ENCODE data around the gene SMARCD1. TPM values are rescaled to one million over a fixed set of nuclear protein-coding genes. Genes with fewer than 3 reads are reported as not detected.
A peak's percentile ranks its signal among the peaks of the same experiment; 100 is the strongest.

SMARCD1 gene
- total and polyA plus RNA-seq, 2 experiments from 2014 or later, result 27.9 to 33.4 TPM

GRCh38 chr12:50088577-50089335, 3.6 kb downstream of the SMARCD1 start:
- Histone ChIP-seq H3K27ac (no peak overlapping the region), H3K9me3 (ENCODE audit: low read depth) (no peaks in the 10 kb centered on the region), H3K36me3 (replicated peaks; ENCODE audit: insufficient read depth, low read depth) (no peaks in the 10 kb centered on the region), H3K4me3 (no peak overlapping the region), H3K4me2 (no peak overlapping the region), H2AFZ (no peak overlapping the region), H4K20me1 (ENCODE audit: insufficient read depth, poor library complexity, severe bottlenecking) (peaks cover 9% of the 10 kb centered on the region), H3K27me3 (no peaks in the 10 kb centered on the region), H3K79me2 (peaks cover 11% of the 10 kb centered on the region), H3K4me1 (ENCODE audit: insufficient read depth) (peaks cover 4% of the 10 kb centered on the region), H3K9me2 (replicated peaks; ENCODE audit: insufficient read depth) (no peaks in the 10 kb centered on the region)
- TF ChIP-seq CTCF (IDR thresholded peaks at IDR 0.05; ENCODE audit: poor library complexity) (peak; percentile 73), EZH2phosphoT487 (IDR thresholded peaks at IDR 0.05; ENCODE audit: low read depth, severe bottlenecking, unreplicated experiment) (no peak)
- peak; percentile 85 for DNase-seq (ENCODE audit: low spot score)
- 48% methylated on average over 3 of the region's 3 CpGs for WGBS (ENCODE audit: low lambda C conversion rate, missing lambda C conversion rate)

DNA sequence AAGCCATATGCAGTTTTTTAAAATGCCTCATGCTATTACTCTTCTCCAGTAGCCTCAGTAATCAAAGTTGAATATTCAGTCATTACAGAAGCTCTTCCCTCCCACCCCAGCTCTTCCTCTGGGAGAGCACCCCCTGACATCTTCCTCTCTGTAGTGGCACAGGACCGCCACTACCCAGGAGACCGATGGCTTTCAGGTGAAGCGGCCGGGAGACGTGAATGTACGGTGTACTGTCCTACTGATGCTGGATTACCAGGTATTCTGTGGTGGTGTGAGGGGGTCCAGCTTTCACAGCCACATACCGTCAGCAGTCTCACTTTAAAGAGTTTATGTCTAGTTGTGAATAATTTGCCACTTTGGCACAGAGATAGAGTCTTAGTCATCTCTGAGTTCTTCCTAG, 4.6 kb downstream of the SMARCD1 start:
- TF ChIP-seq CTCF (IDR thresholded peaks at IDR 0.05; ENCODE audit: poor library complexity) (no peak), EZH2 (IDR thresholded peaks at IDR 0.05; ENCODE audit: borderline replicate concordance) (no peak), EZH2phosphoT487 (IDR thresholded peaks at IDR 0.05; ENCODE audit: low read depth, severe bottlenecking, unreplicated experiment) (no peak)
- Histone ChIP-seq H3K4me3 (no peak overlapping the region), H3K4me2 (no peak overlapping the region), H3K4me1 (ENCODE audit: insufficient read depth) (no peaks in the 10 kb centered on the region), H2AFZ (no peak overlapping the region), H3K36me3 (replicated peaks; ENCODE audit: insufficient read depth, low read depth) (peaks cover 3% of the 10 kb centered on the region), H3K27me3 (no peaks in the 10 kb centered on the region), H3K79me2 (peaks cover 4% of the 10 kb centered on the region), H3K27ac (no peak overlapping the region), H3K9me2 (replicated peaks; ENCODE audit: insufficient read depth) (no peaks in the 10 kb centered on the region), H3K9me3 (ENCODE audit: low read depth) (no peaks in the 10 kb centered on the region), H4K20me1 (ENCODE audit: insufficient read depth, poor library complexity, severe bottlenecking) (peaks cover 9% of the 10 kb centered on the region)
- 99% methylated on average over 7 of the region's 7 CpGs for WGBS (ENCODE audit: low lambda C conversion rate, missing lambda C conversion rate)
- no peak for DNase-seq (ENCODE audit: low spot score)

GRCh38 chr12:50090391-50090790, 5.2 kb downstream of the SMARCD1 start:
- H3K9me3 ChIP-seq (ENCODE audit: low read depth), result no peaks in the 10 kb centered on the region
- DNase-seq (ENCODE audit: low spot score), result no peak
- no peak overlapping the region for H3K4me3 ChIP-seq
- peaks cover 9% of the 10 kb centered on the region for H4K20me1 ChIP-seq (ENCODE audit: insufficient read depth, poor library complexity, severe bottlenecking)
- no peaks in the 10 kb centered on the region for H3K4me1 ChIP-seq (ENCODE audit: insufficient read depth)
- H3K27me3 ChIP-seq, result no peaks in the 10 kb centered on the region
- no peak overlapping the region for H2AFZ ChIP-seq
- 92% methylated on average over 5 of the region's 5 CpGs for WGBS (ENCODE audit: low lambda C conversion rate, missing lambda C conversion rate)
- TF ChIP-seq CTCF (IDR thresholded peaks at IDR 0.05; ENCODE audit: poor library complexity) (no peak), EZH2 (IDR thresholded peaks at IDR 0.05; ENCODE audit: borderline replicate concordance) (no peak), EZH2phosphoT487 (IDR thresholded peaks at IDR 0.05; ENCODE audit: low read depth, severe bottlenecking, unreplicated experiment) (no peak)
- H3K79me2 ChIP-seq, result peaks cover 4% of the 10 kb centered on the region
- H3K9me2 ChIP-seq (replicated peaks; ENCODE audit: insufficient read depth), result no peaks in the 10 kb centered on the region
- peaks cover 3% of the 10 kb centered on the region for H3K36me3 ChIP-seq (replicated peaks; ENCODE audit: insufficient read depth, low read depth)
- H3K27ac ChIP-seq, result no peak overlapping the region
- H3K4me2 ChIP-seq, result no peak overlapping the region
